ENCODE results near the gene HS2ST1. TPM values are rescaled to one million over a fixed set of nuclear protein-coding genes. Genes with fewer than 3 reads are reported as not detected.

HS2ST1 gene
- polyA plus RNA-seq, 1 donor, result 15.6 TPM

- no peak for DNase-seq
Measured at GRCh38 chr1:87115317-87115890, 201.0 kb downstream of the HS2ST1 start.

GRCh38 chr1:87115891-87116290 lies 201.5 kb downstream of the HS2ST1 start:
- DNase-seq, result no peak

- no peak for DNase-seq
Measured at GRCh38 chr1:87117761-87118368, 203.4 kb downstream of the HS2ST1 start.

GRCh38 chr1:87119541-87120140 lies 205.2 kb downstream of the HS2ST1 start:
- no peak for DNase-seq

GRCh38 chr1:87120779-87121178 lies 206.3 kb downstream of the HS2ST1 start:
- DNase-seq, result no peak

- no peak for DNase-seq
Measured at GRCh38 chr1:87121711-87122163, 207.3 kb downstream of the HS2ST1 start.

GRCh38 chr1:87122243-87122642 lies 207.8 kb downstream of the HS2ST1 start:
- no peak for DNase-seq

GRCh38 chr1:87123610-87124009 lies 209.2 kb downstream of the HS2ST1 start:
- no peak for DNase-seq

GRCh38 chr1:87126886-87127505 lies 212.6 kb downstream of the HS2ST1 start:
- DNase-seq, result no peak

- no peak for DNase-seq
Measured at GRCh38 chr1:87127581-87127980, 213.1 kb downstream of the HS2ST1 start.

GRCh38 chr1:87129038-87129437 lies 214.6 kb downstream of the HS2ST1 start:
- DNase-seq, result no peak

GRCh38 chr1:87129606-87130005 lies 215.2 kb downstream of the HS2ST1 start:
- DNase-seq, result no peak

GRCh38 chr1:87130438-87130837 lies 216.0 kb downstream of the HS2ST1 start:
- no peak for DNase-seq

- DNase-seq, result peak; percentile 91
Measured at GRCh38 chr1:87131809-87132283, 217.4 kb downstream of the HS2ST1 start.

- no peak for DNase-seq
Measured at GRCh38 chr1:87132284-87132870, 217.9 kb downstream of the HS2ST1 start.

GRCh38 chr1:87134061-87134460 lies 219.6 kb downstream of the HS2ST1 start:
- DNase-seq, result no peak

- no peak for DNase-seq
Measured at GRCh38 chr1:87134625-87135328, 220.3 kb downstream of the HS2ST1 start.

GRCh38 chr1:87135329-87135712 lies 220.9 kb downstream of the HS2ST1 start:
- DNase-seq, result no peak

- no peak for DNase-seq
Measured at GRCh38 chr1:87136607-87137341, 222.3 kb downstream of the HS2ST1 start.

GRCh38 chr1:87137342-87137739 lies 222.9 kb downstream of the HS2ST1 start:
- no peak for DNase-seq

GRCh38 chr1:87140831-87141540 lies 226.6 kb downstream of the HS2ST1 start:
- no peak for DNase-seq

Data from hindlimb muscle (tissue), 1 donor.